ENCODE data around the gene ELAC1.

The ELAC1 gene

GRCh38 chr18:51030537-51031258, 62.9 kb downstream of the ELAC1 start:
- Histone ChIP-seq H3K9ac (ENCODE audit: insufficient read length) (peak overlapping the region; percentile 85), H3K4me3 (peak overlapping the region; percentile 89), H3K9me3 (ENCODE audit: low read depth, low read length) (no peaks in the 10 kb centered on the region), H3K27ac (0 out of 2 replicates have a peak overlapping the region, but pooled peaks have one; percentile 67), H3K36me3 (ENCODE audit: insufficient read depth, low read length) (peaks cover 13% of the 10 kb centered on the region)
- DNase-seq (ENCODE audit: low read depth, low spot score) = no peak
- no peak for TF ChIP-seq FOXP2 (optimal IDR thresholded peaks at IDR 0.05; ENCODE audit: control extremely low read depth, extremely low read length, insufficient read depth)
- TF ChIP-seq EZH2 (IDR thresholded peaks at IDR 0.05) = no peak
- no peak for TF ChIP-seq POLR2AphosphoS5 (IDR thresholded peaks at IDR 0.05; ENCODE audit: borderline replicate concordance, low read depth, low read length)

- H3K4me3 ChIP-seq = peak overlapping the region; percentile 89
- no peaks in the 10 kb centered on the region for H3K9me3 ChIP-seq (ENCODE audit: low read depth, low read length)
- DNase-seq (ENCODE audit: low read depth, low spot score) = no peak
- TF ChIP-seq EZH2 (IDR thresholded peaks at IDR 0.05) (no peak), FOXP2 (optimal IDR thresholded peaks at IDR 0.05; ENCODE audit: control extremely low read depth, extremely low read length, insufficient read depth) (no peak), POLR2AphosphoS5 (IDR thresholded peaks at IDR 0.05; ENCODE audit: borderline replicate concordance, low read depth, low read length) (no peak)
- H3K36me3 ChIP-seq (ENCODE audit: insufficient read depth, low read length) = peaks cover 11% of the 10 kb centered on the region
- H3K27ac ChIP-seq = no peak overlapping the region
- H3K9ac ChIP-seq (ENCODE audit: insufficient read length) = peak overlapping the region; percentile 85
Observed at GRCh38 chr18:51032193-51032592, 64.4 kb downstream of the ELAC1 start.

- no peak for TF ChIP-seq FOXP2 (optimal IDR thresholded peaks at IDR 0.05; ENCODE audit: control extremely low read depth, extremely low read length, insufficient read depth)
- TF ChIP-seq EZH2 (IDR thresholded peaks at IDR 0.05) = no peak
- TF ChIP-seq POLR2AphosphoS5 (IDR thresholded peaks at IDR 0.05; ENCODE audit: borderline replicate concordance, low read depth, low read length) = no peak
- no peaks in the 10 kb centered on the region for H3K9me3 ChIP-seq (ENCODE audit: low read depth, low read length)
- no peak for DNase-seq (ENCODE audit: low read depth, low spot score)
- H3K9ac ChIP-seq (ENCODE audit: insufficient read length) = no peak overlapping the region
- peak overlapping the region; percentile 46; the same call in 1 of the 2 replicates for H3K27ac ChIP-seq
- H3K36me3 ChIP-seq (ENCODE audit: insufficient read depth, low read length) = peaks cover 11% of the 10 kb centered on the region
- no peak overlapping the region for H3K4me3 ChIP-seq
Observed at GRCh38 chr18:51037230-51037629, 69.4 kb downstream of the ELAC1 start.

All from SK-N-MC (cell line).